A549 (cell line): Measurements from ENCODE around the gene SBNO2. TPM values are rescaled to one million over a fixed set of nuclear protein-coding genes. Genes with fewer than 3 reads are reported as not detected.

Experiments used
- ATAC-seq, 2 experiments: fragments of 200-7000 bp in 1 of 2; fragments of >200 bp in 1 of 2; cut with Nextera tagmentation in 1 of 2; cut with Tn5 transposase in 1 of 2; 3 replicates each; pipeline versions ENCODE4 v1.8.0 to v1.9.1; 2018 to 2020; ENCODE audit warnings: mild to moderate bottlenecking in 1 of 2, moderate library complexity in 1 of 2
- CTCF ChIA-PET: fragments of 300-600 bp; sonication (Branson Sonifier 250); formaldehyde crosslinking; extraction: SDS; loops from one replicate; lab custom pipeline; 2021; ENCODE audit warnings: antibody characterized with exemption, inconsistent platforms; lab: Yijun Ruan, JAX
- POLR2A ChIA-PET: fragments of 350-600 bp; formaldehyde crosslinking; extraction: SDS; loops from one replicate; lab custom pipeline; 2021; ENCODE audit warnings: antibody characterized with exemption, inconsistent platforms; lab: Yijun Ruan, JAX
- DNase-seq, 2 experiments: peaks; one replicate each; pipeline versions ENCODE4 v3.0.0 to v3.0.0-alpha.2; 2011 to 2016; ENCODE audit warnings: low read depth in 1 of 2, low spot score in 1 of 2
- FAIRE-seq: peaks from 2 replicates; lab custom pipeline; 2011; peaks lifted over from hg19 to GRCh38; lab: Jason Lieb, UNC
- H3K27ac ChIP-seq, 2 experiments: fragments of >200 bp; sonication (Bioruptor Twin); formaldehyde crosslinking; 3 replicates each; pipeline ENCODE4 v1.5.1; 2016 to 2017
- H3K4me1 ChIP-seq: fragments of >200 bp; sonication (Bioruptor Twin); formaldehyde crosslinking; 3 replicates; pipeline ENCODE4 v1.6.1; 2016
- H3K4me2 ChIP-seq: fragments of >200 bp; sonication (Bioruptor Twin); formaldehyde crosslinking; 3 replicates; pipeline ENCODE4 v1.6.1; 2016
- H3K4me3 ChIP-seq: fragments of >200 bp; sonication (Bioruptor Twin); formaldehyde crosslinking; 3 replicates; pipeline ENCODE4 v1.5.1; 2016
- H3K9me3 ChIP-seq: fragments of >200 bp; sonication (Bioruptor Twin); formaldehyde crosslinking; 3 replicates; pipeline ENCODE4 v1.6.1; 2016
- BHLHE40 ChIP-seq: IDR thresholded peaks from 2 replicates; pipeline ENCODE4 v1.6.1; 2012; ENCODE audit warnings: low read depth, low read length, inconsistent platforms
- CEBPB ChIP-seq, 2 experiments: fragments of >200 bp in 1 of 2; sonication (Bioruptor Twin) in 1 of 2; formaldehyde crosslinking in 1 of 2; IDR thresholded peaks; 2 replicates each; pipeline ENCODE4 v1.6.1; 2012 to 2016
- CTCF ChIP-seq: fragments of >200 bp; sonication (Bioruptor Twin); formaldehyde crosslinking; IDR thresholded peaks from 3 replicates; pipeline ENCODE4 v1.5.1; 2016
- E2F6 ChIP-seq: IDR thresholded peaks from 2 replicates; pipeline ENCODE4 v1.6.1; 2012; ENCODE audit warnings: low read depth, borderline replicate concordance
- FOSL2 ChIP-seq, 2 experiments: fragments of 450-650 bp in 1 of 2; fragments of >200 bp in 1 of 2; sonication (Bioruptor Twin) in 1 of 2; formaldehyde crosslinking; IDR thresholded peaks; 2 replicates each; pipeline versions ENCODE4 v1.5.0 to v1.6.1; 2016 to 2020; ENCODE audit warnings: mild to moderate bottlenecking in 1 of 2, moderate library complexity in 1 of 2
- FOXS1 ChIP-seq: fragments of 250-450 bp; sonication (Bioruptor Pico); IDR thresholded peaks from 2 replicates; pipeline ENCODE4 v1.5.0; 2020; ENCODE audit warnings: mild to moderate bottlenecking, moderate library complexity
- HOXA7 ChIP-seq: fragments of 250-450 bp; sonication (Bioruptor Pico); IDR thresholded peaks from 2 replicates; pipeline ENCODE4 v1.5.0; 2020; ENCODE audit warnings: mild to moderate bottlenecking, moderate library complexity
- HOXB5 ChIP-seq: fragments of 250-450 bp; sonication (Bioruptor Pico); IDR thresholded peaks from 2 replicates; pipeline ENCODE4 v1.5.0; 2020; ENCODE audit warnings: mild to moderate bottlenecking, moderate library complexity
- JUN ChIP-seq, 2 experiments: fragments of >200 bp; sonication (Bioruptor Twin); formaldehyde crosslinking; IDR thresholded peaks; 2 replicates in 1 of 2; 3 replicates in 1 of 2; pipeline ENCODE4 v1.6.1; 2016 to 2017
- KDM5A ChIP-seq: fragments of 200-600 bp; sonication (generic); IDR thresholded peaks from 2 replicates; pipeline ENCODE4 v1.6.1; 2016; ENCODE audit warnings: antibody characterized with exemption, mild to moderate bottlenecking
- MAFK ChIP-seq: fragments of 450-650 bp; IDR thresholded peaks from 2 replicates; pipeline ENCODE4 v1.6.1; 2014; ENCODE audit not compliant: partially characterized antibody
- MYC ChIP-seq: IDR thresholded peaks from 2 replicates; pipeline ENCODE4 v1.6.1; 2012; ENCODE audit warnings: mild to moderate bottlenecking, inconsistent platforms, low read length, improper control_type of control experiment, borderline replicate concordance
- NFE2L2 ChIP-seq: fragments of 150-350 bp; conservative IDR thresholded peaks from 2 replicates; pipeline ENCODE4 v1.6.1; 2014; ENCODE audit warnings: low read length
- RCOR1 ChIP-seq: fragments of 150-350 bp; IDR thresholded peaks from 2 replicates; pipeline ENCODE4 v1.6.1; 2014; ENCODE audit warnings: antibody characterized with exemption, low read length, low read depth
- REST ChIP-seq: fragments of 200-600 bp; sonication (generic); IDR thresholded peaks from 2 replicates; pipeline ENCODE4 v1.6.1; 2016; ENCODE audit warnings: antibody characterized with exemption, mild to moderate bottlenecking, moderate library complexity
- ZC3H11A ChIP-seq: fragments of 450-650 bp; IDR thresholded peaks from 2 replicates; pipeline ENCODE4 v1.6.1; 2014; ENCODE audit warnings: antibody characterized with exemption, mild to moderate bottlenecking
- WGBS: methylation state at CpG from one replicate; pipeline ENCODE4 v1.1.6; 2017; ENCODE audit errors: missing lambda C conversion rate; 5-methylcytosine and 5-hydroxymethylcytosine counted together
- polyA plus RNA-seq, 4 experiments: library from polyadenylated mRNA; depleted of rRNA in 3 of 4; stranded (reverse); fragments of >200 nt; fragmentation: RNase III in 1 of 4; extraction: RNeasy Plus Mini Kit Qiagen cat#74134 plus additional on column Dnase treatment in 1 of 4; gene quantifications; 2 replicates in 3 of 4; 3 replicates in 1 of 4; pipeline ENCODE4 v1.2.3, GENCODE V29; 2011 to 2017

The SBNO2 gene
- polyA plus RNA-seq, 2 of the 4 experiments (the other 2 are of a cell fraction), result 6.8 to 27.0 TPM

GRCh38 chr19:1164684-1165531, 9.2 kb downstream of the SBNO2 start:
- ATAC-seq, result peak in 1 of 2 experiments; percentile 4; a peak in 1 of 6 replicates
- H3K27ac ChIP-seq, result peak overlapping the region in 1 of 2 experiments; percentile 71; a peak in 3 of 6 replicates
- TF ChIP-seq RCOR1, result no peak
- no peak for TF ChIP-seq MAFK
- no peak for TF ChIP-seq HOXB5 (CRISPR knock-in tag)
- TF ChIP-seq ZC3H11A, result no peak
- TF ChIP-seq JUN (IDR thresholded peaks at IDR 0.05), result no peak
- TF ChIP-seq CTCF, result no peak
- TF ChIP-seq CEBPB (IDR thresholded peaks at IDR 0.05), result no peak
- TF ChIP-seq MYC, result no peak
- TF ChIP-seq FOXS1 (CRISPR knock-in tag), result no peak
- TF ChIP-seq E2F6, result no peak
- TF ChIP-seq KDM5A, result no peak
- no peak for TF ChIP-seq REST
- TF ChIP-seq HOXA7 (CRISPR knock-in tag), result no peak
- TF ChIP-seq BHLHE40, result no peak
- TF ChIP-seq NFE2L2, result no peak
- TF ChIP-seq, all 56 proteins: peak for 0
- CTCF ChIA-PET, result interaction anchor here (1.7 kb wide), 1 partner anchor 9 kb away, joined by 3 read pairs; no protein-coding TSS in a partner anchor
- no peaks in the 10 kb centered on the region for H3K9me3 ChIP-seq
- FAIRE-seq (no peak), DNase-seq (no peak)
- POLR2A ChIA-PET, result no interaction called here
- 70% methylated on average over 13 of the region's 21 CpGs for WGBS
- no peak overlapping the region for H3K4me3 ChIP-seq
- no peak overlapping the region for H3K4me2 ChIP-seq
- peaks cover 44% of the 10 kb centered on the region for H3K4me1 ChIP-seq

GRCh38 chr19:1163934-1164683, 10.0 kb downstream of the SBNO2 start:
- Histone ChIP-seq H3K4me1 (peaks cover 38% of the 10 kb centered on the region), H3K9me3 (no peaks in the 10 kb centered on the region)
- no peak for FAIRE-seq
- 70% methylated on average over 9 of the region's 20 CpGs for WGBS
- POLR2A ChIA-PET, result interaction anchor here (1.0 kb wide), 1 partner anchor 9 kb away, joined by 3 read pairs; no protein-coding TSS in a partner anchor
- no peak for TF ChIP-seq FOSL2 (IDR thresholded peaks at IDR 0.05)
- no peak for TF ChIP-seq FOSL2 (CRISPR knock-in tag; IDR thresholded peaks at IDR 0.05)
- no peak for TF ChIP-seq ZC3H11A
- TF ChIP-seq, all 56 proteins: peak for 0
- H3K4me2 ChIP-seq, result no peak overlapping the region
- peak overlapping the region in 1 of 2 experiments; percentile 26; a peak in 1 of 6 replicates for H3K27ac ChIP-seq
- no peak overlapping the region for H3K4me3 ChIP-seq
- DNase-seq (no peak), ATAC-seq (no peak)
- CTCF ChIA-PET, result interaction anchor here (1.7 kb wide), 1 partner anchor 8 kb away, joined by 3 read pairs; no protein-coding TSS in a partner anchor
